Measurements from ENCODE around the gene CGRRF1.

CGRRF1 gene

DNA sequence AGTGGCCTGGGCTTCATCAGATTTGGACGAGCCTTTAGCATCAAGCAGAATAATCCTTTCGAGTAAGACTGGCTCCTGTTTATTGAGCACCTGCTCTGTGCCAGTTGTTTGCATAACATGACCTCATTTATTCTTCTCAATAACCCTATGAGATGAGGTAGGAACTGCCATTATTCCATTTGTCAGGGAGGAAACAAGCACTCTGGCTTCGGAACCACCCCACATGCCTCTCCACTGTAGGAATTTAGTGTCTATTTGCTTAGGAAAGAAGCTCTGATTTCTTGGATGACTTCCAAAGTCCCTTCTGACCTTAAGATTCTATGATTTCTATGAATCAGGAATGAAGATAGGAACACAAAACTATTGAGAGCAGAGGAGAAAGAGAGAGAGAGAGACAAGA lies 68.3 kb downstream of the CGRRF1 start:
- DNase-seq (ENCODE audit: low spot score) = no peak

DNA sequence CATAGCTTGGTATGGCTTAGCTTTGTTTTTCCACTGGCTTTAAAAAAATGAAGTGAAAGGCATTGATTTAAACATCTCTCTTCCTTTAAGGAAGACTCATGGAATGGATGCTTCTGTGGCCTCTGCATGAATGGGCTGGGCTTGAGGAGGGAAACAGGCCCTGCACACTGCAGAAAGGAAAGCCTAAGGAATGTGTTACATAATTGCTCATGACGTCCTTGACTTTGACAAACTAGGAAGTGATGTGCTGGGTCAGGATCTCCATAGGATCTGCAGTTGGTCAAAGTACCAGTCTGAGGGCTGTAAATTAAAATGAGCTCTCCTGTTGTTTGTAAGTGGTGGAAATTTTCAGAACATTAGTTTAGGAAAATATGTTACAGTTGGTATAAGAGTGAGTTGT lies 69.9 kb downstream of the CGRRF1 start:
- no peak for DNase-seq (ENCODE audit: low spot score)

DNA sequence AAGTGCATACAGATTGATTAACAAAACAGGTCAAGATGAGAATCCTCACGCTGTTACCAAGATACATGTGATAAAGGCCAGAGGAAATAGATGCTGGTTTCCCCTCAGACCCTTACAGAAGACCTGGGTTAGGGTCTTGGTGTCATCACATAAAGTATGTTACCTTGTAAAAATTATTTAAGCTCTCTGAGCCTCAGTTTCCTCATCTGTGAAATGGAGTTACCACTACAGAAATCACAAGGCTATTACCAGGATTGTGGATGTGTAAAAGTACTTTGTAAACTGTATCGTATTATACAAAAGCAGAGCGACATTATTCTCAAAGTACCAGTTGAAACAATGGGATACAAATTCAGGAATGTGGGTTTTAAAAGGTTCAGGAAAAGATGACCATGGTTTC lies 71.2 kb downstream of the CGRRF1 start:
- DNase-seq (ENCODE audit: low spot score) = no peak

DNA sequence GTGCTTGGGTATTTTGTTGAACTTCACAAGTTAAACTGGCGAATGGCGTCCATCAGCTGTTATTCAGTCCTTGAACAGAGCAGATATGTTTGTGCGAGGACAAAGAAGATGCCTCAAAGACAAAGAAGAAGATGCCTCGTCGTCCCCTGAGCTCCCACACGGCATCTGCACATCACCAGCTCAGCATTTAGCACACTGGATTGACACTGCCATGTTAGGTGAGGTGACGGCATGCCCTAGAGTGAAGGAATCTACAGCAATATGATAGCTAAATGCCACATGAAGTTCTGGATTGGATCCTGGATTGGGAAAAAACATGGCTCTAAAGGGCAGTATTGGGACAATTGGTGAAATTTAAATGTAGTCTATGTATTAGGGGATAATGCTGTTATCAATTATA lies 72.6 kb downstream of the CGRRF1 start:
- no peak for DNase-seq (ENCODE audit: low spot score)

DNA sequence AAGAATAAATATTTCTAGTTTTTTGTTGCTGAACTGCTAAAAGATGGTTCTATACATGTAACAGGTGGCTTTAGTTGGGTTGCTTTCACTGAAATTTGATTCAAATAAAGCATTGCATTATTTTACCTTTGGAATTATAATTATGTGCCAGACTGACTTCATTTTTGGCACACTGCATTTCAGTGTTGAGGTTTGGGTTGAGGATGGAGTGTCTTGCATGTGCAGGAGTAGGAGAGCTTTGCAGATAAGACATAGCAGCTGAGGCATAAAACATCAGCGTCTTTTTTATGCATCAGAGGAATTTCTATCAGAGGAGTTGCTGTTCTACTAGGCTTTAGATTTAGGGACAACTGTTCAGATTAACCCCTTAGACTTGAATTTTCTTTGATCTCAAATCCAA lies 74.4 kb downstream of the CGRRF1 start:
- DNase-seq (ENCODE audit: low spot score) = no peak

DNA sequence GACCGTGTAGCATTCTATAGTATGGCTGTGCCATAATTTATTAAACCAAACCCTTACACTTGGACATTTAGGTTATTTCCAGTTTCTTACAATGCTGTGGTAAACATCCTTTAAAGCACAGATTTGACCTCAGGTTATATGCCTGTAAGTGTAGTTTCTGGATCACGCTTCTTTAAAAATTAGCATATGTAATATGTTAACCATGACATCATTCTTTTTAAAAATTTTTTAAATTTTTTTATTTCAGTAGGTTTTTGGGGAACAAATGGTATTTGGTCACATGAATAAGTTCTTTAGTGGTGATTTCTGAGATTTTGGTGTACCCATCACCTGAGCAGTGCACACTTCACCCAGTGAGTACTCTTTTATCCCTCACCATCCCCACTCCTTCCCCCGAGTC lies 75.5 kb downstream of the CGRRF1 start:
- no peak for DNase-seq (ENCODE audit: low spot score)
